Spleen (tissue), 11 donors: ENCODE measurements around the gene MEIS1. TPM values are rescaled to one million over a fixed set of nuclear protein-coding genes. Genes with fewer than 3 reads are reported as not detected.
A peak's percentile ranks its signal among the peaks of the same experiment; 100 is the strongest.

Source experiments
- DNase-seq: peaks from one replicate; pipeline ENCODE4 v3.0.0-alpha.2; 2020
- H3K27ac ChIP-seq, 8 donors: fragments of 200-600 bp; sonication (generic) in 7 of 8; 1 replicate in 4 of 8; 2 replicates in 4 of 8; pipeline versions ENCODE4 v1.5.0 to v1.8.0; 2016 to 2021; ENCODE audit warnings: inconsistent platforms in 4 of 8, mild to moderate bottlenecking in 4 of 8, moderate library complexity in 1 of 8
- H3K27me3 ChIP-seq, 7 donors: fragments of 200-600 bp; sonication (generic) in 6 of 7; replicated peaks in 1 of 7; 1 replicate in 4 of 7; 2 replicates in 3 of 7; pipeline versions ENCODE4 v1.5.0 to v1.8.0; 2016 to 2021; ENCODE audit warnings: inconsistent platforms in 3 of 7, mild to moderate bottlenecking in 1 of 7
- H3K36me3 ChIP-seq, 6 donors: fragments of 200-600 bp; sonication (generic) in 5 of 6; 1 replicate in 4 of 6; 2 replicates in 2 of 6; pipeline versions ENCODE4 v1.5.0 to v1.8.0; 2016 to 2021; ENCODE audit warnings: inconsistent platforms in 2 of 6
- H3K4me1 ChIP-seq, 6 donors: fragments of 200-600 bp; sonication (generic) in 5 of 6; 1 replicate in 3 of 6; 2 replicates in 3 of 6; pipeline versions ENCODE4 v1.5.0 to v1.8.0; 2016 to 2021; ENCODE audit warnings: inconsistent platforms in 3 of 6
- H3K4me3 ChIP-seq, 8 donors: fragments of 200-600 bp; sonication (generic) in 7 of 8; 1 replicate in 4 of 8; 2 replicates in 4 of 8; pipeline versions ENCODE4 v1.5.0 to v1.8.0; 2016 to 2021; ENCODE audit warnings: inconsistent platforms in 4 of 8, mild to moderate bottlenecking in 4 of 8, moderate library complexity in 2 of 8
- H3K9me3 ChIP-seq, 8 donors: fragments of 200-600 bp; sonication (generic) in 7 of 8; 1 replicate in 4 of 8; 2 replicates in 4 of 8; pipeline versions ENCODE4 v1.5.0 to v1.8.0; 2016 to 2021; ENCODE audit warnings: inconsistent platforms in 4 of 8
- CTCF ChIP-seq, 11 experiments: fragments of 200-600 bp in 7 of 11; fragments of 450-650 bp in 4 of 11; sonication (generic) in 4 of 11; IDR thresholded peaks in 8 of 11; conservative IDR thresholded peaks in 3 of 11; 1 replicate in 7 of 11; 2 replicates in 4 of 11; pipeline versions ENCODE4 v1.4.0 to v1.8.0; 2016 to 2021; ENCODE audit warnings: antibody characterized with exemption in 11 of 11, inconsistent platforms in 4 of 11, mild to moderate bottlenecking in 1 of 11
- POLR2A ChIP-seq, 3 donors: fragments of 450-650 bp; IDR thresholded peaks; one replicate each; pipeline ENCODE4 v1.5.1; 2017; ENCODE audit warnings: antibody characterized with exemption in 3 of 3, mild to moderate bottlenecking in 1 of 3
- POLR2AphosphoS5 ChIP-seq, 3 donors: sonication (generic); formaldehyde crosslinking; IDR thresholded peaks; one replicate each; pipeline ENCODE4 v1.5.1; 2017; ENCODE audit warnings: antibody characterized with exemption in 3 of 3
- WGBS, 5 donors: extraction: QIAGEN DNeasy Blood & Tissue Kit in 3 of 5; methylation state at CpG; one replicate each; pipeline versions ENCODE4 v1.1.5 to v1.1.7; 2013 to 2018; 5-methylcytosine and 5-hydroxymethylcytosine counted together
- intact Hi-C: fragments of 100-400 bp; cut with DNase I; formaldehyde crosslinking; loops from one replicate; pipeline ENCODE4 v1.15.0; 2023; ENCODE audit warnings: low total_unique reads
- polyA plus RNA-seq, 3 donors: library from polyadenylated mRNA; stranded (reverse); fragments of 200-250 nt; gene quantifications; one replicate each; pipeline ENCODE4 v1.2.1, GENCODE V29; 2013
- total RNA-seq, 7 donors: library from RNA; depleted of rRNA in 3 of 7; stranded (reverse); fragments of >200 nt in 3 of 7; fragmentation: NEBNext Ultra II Directional in 4 of 7; extraction: Animal tissue kit (Norgen Biotek cat#: 25700) in 4 of 7; gene quantifications; one replicate each; pipeline versions ENCODE4 v1.1.0 to v1.2.1, GENCODE V29; 2016 to 2021
- donor health status: healthy with polysubstance abuse.
- donor health status: DM: no; HTN: no; CAD: no; lungs with moderate emphysema.
- donor health status: DM: no; HTN: no; CAD: no.
- donor health status: Bipolar disorder and iron deficiency.
- donor health status: healthy.
- donor health status: DM: no; HTN: no; CAD: no.
- donor health status: DM: yes; HTN: yes; CAD: no.

Gene MEIS1
- total and polyA plus RNA-seq, 10 donors, result 13.1 to 81.4 (median 28.2) TPM

GRCh38 chr2:66555091-66555490, 120.2 kb downstream of the MEIS1 start:
- Histone ChIP-seq H3K4me3 (peak overlapping the region in 4 of 8 donors; percentile 5 to 55 (median 20)), H3K4me1 (peaks cover 0 to 34% (median 10%) of the 10 kb centered on the region in 6 donors), H3K36me3 (no peaks in the 10 kb centered on the region), H3K27me3 (peaks cover 0 to 4% (median 0%) of the 10 kb centered on the region in 7 donors), H3K27ac (peak overlapping the region in 7 of 8 donors; percentile 21 to 64 (median 39)), H3K9me3 (no peaks in the 10 kb centered on the region)
- intact Hi-C loops, result no loop called here
- TF ChIP-seq POLR2A (IDR thresholded peaks at IDR 0.05) (no peak), CTCF (IDR thresholded peaks at IDR 0.05 in 8 of 11, conservative IDR thresholded peaks at IDR 0.05 in 3 of 11) (no peak), POLR2AphosphoS5 (IDR thresholded peaks at IDR 0.05) (no peak)
- WGBS, 5 donors, result 3 to 12% (median 9%) methylated on average over 4 of the region's 4 CpGs
- DNase-seq, result no peak

- WGBS, 5 donors, result 5 to 13% (median 7%) methylated on average over 14 of the region's 14 CpGs
- no peak for DNase-seq
- Histone ChIP-seq H3K27me3 (peaks cover 0 to 4% (median 0%) of the 10 kb centered on the region in 7 donors), H3K36me3 (no peaks in the 10 kb centered on the region), H3K9me3 (no peaks in the 10 kb centered on the region), H3K27ac (peak overlapping the region in 7 of 8 donors; percentile 21 to 64 (median 39)), H3K4me1 (peaks cover 0 to 34% (median 10%) of the 10 kb centered on the region in 6 donors), H3K4me3 (peak overlapping the region in 6 of 8 donors; percentile 5 to 55 (median 17))
- intact Hi-C loops, result no loop called here
- TF ChIP-seq POLR2AphosphoS5 (IDR thresholded peaks at IDR 0.05), result no peak
- TF ChIP-seq CTCF (IDR thresholded peaks at IDR 0.05 in 8 of 11, conservative IDR thresholded peaks at IDR 0.05 in 3 of 11), result no peak
- TF ChIP-seq POLR2A (IDR thresholded peaks at IDR 0.05), result no peak
These were observed 120.8 kb downstream of the MEIS1 start for GRCh38 chr2:66555501-66556324.

GRCh38 chr2:66559672-66560071, 124.7 kb downstream of the MEIS1 start:
- Histone ChIP-seq H3K36me3 (no peaks in the 10 kb centered on the region), H3K4me1 (peaks cover 0 to 33% (median 7%) of the 10 kb centered on the region in 6 donors), H3K27ac (no peak overlapping the region), H3K4me3 (no peak overlapping the region), H3K27me3 (peaks cover 0 to 4% (median 0%) of the 10 kb centered on the region in 7 donors), H3K9me3 (no peaks in the 10 kb centered on the region)
- WGBS, 5 donors, result 87 to 100% (median 97%) methylated on average over 1 of the region's 1 CpG
- intact Hi-C loops, result no loop called here
- TF ChIP-seq POLR2AphosphoS5 (IDR thresholded peaks at IDR 0.05), result no peak
- no peak for TF ChIP-seq POLR2A (IDR thresholded peaks at IDR 0.05)
- no peak for TF ChIP-seq CTCF (IDR thresholded peaks at IDR 0.05 in 8 of 11, conservative IDR thresholded peaks at IDR 0.05 in 3 of 11)
- no peak for DNase-seq

GRCh38 chr2:66560683-66561082, 125.8 kb downstream of the MEIS1 start:
- H3K4me1 ChIP-seq, result peaks cover 0 to 23% (median 7%) of the 10 kb centered on the region in 6 donors

More at GRCh38 chr2:66560683-66561082, 125.8 kb downstream of the MEIS1 start:
- Histone ChIP-seq H3K27ac (no peak overlapping the region), H3K9me3 (no peaks in the 10 kb centered on the region), H3K4me3 (no peak overlapping the region), H3K36me3 (no peaks in the 10 kb centered on the region), H3K27me3 (no peaks in the 10 kb centered on the region)
- TF ChIP-seq POLR2AphosphoS5 (IDR thresholded peaks at IDR 0.05) (no peak), POLR2A (IDR thresholded peaks at IDR 0.05) (no peak)
- intact Hi-C loops, result no loop called here
- no peak for DNase-seq
- 92 to 96% (median 94%) methylated on average over 2 of the region's 2 CpGs for WGBS, 5 donors
